Astrocyte (in vitro differentiated cells and primary cell): ENCODE results near the gene IL24. TPM values are rescaled to one million over a fixed set of nuclear protein-coding genes. Genes with fewer than 3 reads are reported as not detected.

Experiments used
- DNase-seq: peaks from one replicate; pipeline ENCODE4 v3.0.0-alpha.2; 2010; ENCODE audit warnings: low read depth
- FAIRE-seq: peaks from 2 replicates; lab custom pipeline; 2011; peaks lifted over from hg19 to GRCh38; lab: Jason Lieb, UNC
- H2AFZ ChIP-seq: 2 replicates; pipeline ENCODE4 v1.6.0; 2012; ENCODE audit warnings: low read depth, low read length, inconsistent platforms
- H3K27ac ChIP-seq: 2 replicates; pipeline ENCODE4 v1.5.1; 2011; ENCODE audit warnings: low read depth, low read length, inconsistent platforms
- H3K27me3 ChIP-seq: 2 replicates; pipeline ENCODE4 v1.6.0; 2011; ENCODE audit warnings: low read length, inconsistent platforms; ENCODE audit not compliant: insufficient read depth
- H3K36me3 ChIP-seq: 2 replicates; pipeline ENCODE4 v1.5.1; 2011; ENCODE audit warnings: low read length, inconsistent platforms; ENCODE audit not compliant: insufficient read depth
- H3K4me1 ChIP-seq: 2 replicates; pipeline ENCODE4 v1.5.1; 2011; ENCODE audit warnings: low read length, inconsistent platforms; ENCODE audit not compliant: insufficient read depth
- H3K4me2 ChIP-seq: 2 replicates; pipeline ENCODE4 v1.6.0; 2012; ENCODE audit warnings: low read length, inconsistent platforms
- H3K4me3 ChIP-seq: 2 replicates; pipeline ENCODE4 v1.5.1; 2011; ENCODE audit warnings: low read depth, mild to moderate bottlenecking, low read length, inconsistent platforms; ENCODE audit not compliant: insufficient read depth
- H3K79me2 ChIP-seq: 2 replicates; pipeline ENCODE4 v1.6.0; 2012; ENCODE audit warnings: mild to moderate bottlenecking, low read length, inconsistent platforms; ENCODE audit not compliant: insufficient read depth
- H3K9ac ChIP-seq: 2 replicates; pipeline ENCODE4 v1.6.0; 2012; ENCODE audit warnings: mild to moderate bottlenecking, low read length, inconsistent platforms
- H3K9me3 ChIP-seq: 2 replicates; pipeline ENCODE4 v1.5.1; 2012; ENCODE audit warnings: low read depth, mild to moderate bottlenecking, low read length, inconsistent platforms; ENCODE audit not compliant: insufficient read depth
- H4K20me1 ChIP-seq: 2 replicates; pipeline ENCODE4 v1.6.0; 2012; ENCODE audit warnings: low read length, inconsistent platforms; ENCODE audit not compliant: insufficient read depth
- H3K27ac Mint-ChIP-seq: one replicate; pipeline ENCODE4 v1.8.0; 2021; ENCODE audit warnings: mild to moderate bottlenecking, mixed read lengths; ENCODE audit not compliant: unreplicated experiment
- H3K27me3 Mint-ChIP-seq: one replicate; pipeline ENCODE4 v1.8.0; 2021; ENCODE audit warnings: low read depth, mixed read lengths; ENCODE audit not compliant: unreplicated experiment
- H3K36me3 Mint-ChIP-seq: one replicate; pipeline ENCODE4 v1.8.0; 2021; ENCODE audit warnings: low read depth, mixed read lengths; ENCODE audit not compliant: unreplicated experiment
- H3K4me1 Mint-ChIP-seq: one replicate; pipeline ENCODE4 v1.8.0; 2021; ENCODE audit warnings: low read depth, mixed read lengths; ENCODE audit not compliant: unreplicated experiment
- H3K4me3 Mint-ChIP-seq: one replicate; pipeline ENCODE4 v1.8.0; 2021; ENCODE audit warnings: mild to moderate bottlenecking, moderate library complexity, mixed read lengths; ENCODE audit not compliant: unreplicated experiment
- H3K9me3 Mint-ChIP-seq: one replicate; pipeline ENCODE4 v1.8.0; 2021; ENCODE audit warnings: mild to moderate bottlenecking, mixed read lengths; ENCODE audit not compliant: unreplicated experiment
- CTCF ChIP-seq: IDR thresholded peaks from 2 replicates; pipeline ENCODE4 v1.5.1; 2011; ENCODE audit warnings: low read depth, mild to moderate bottlenecking, inconsistent platforms, low read length, moderate library complexity; ENCODE audit not compliant: insufficient read depth
- EZH2 ChIP-seq: IDR thresholded peaks from 2 replicates; pipeline ENCODE4 v1.6.1; 2012; ENCODE audit warnings: mild to moderate bottlenecking, low read length, inconsistent platforms; ENCODE audit not compliant: insufficient read depth
- total RNA-seq: library from RNA; stranded (reverse); gene quantifications from 2 replicates; pipeline ENCODE4 v1.2.1, GENCODE V29; 2021

Gene IL24
- total RNA-seq, 1 donor from 2014 or later: not detected

GRCh38 chr1:206921772-206922265 lies 24.6 kb downstream of the IL24 start, which contains the start of gene FCMR:
Gene FCMR (minus strand): TSS chr1:206921941. CDS start chr1:206921854, 87 bp downstream.
- Histone ChIP-seq H2AFZ (no peak within 1 kb of the TSS), H3K27ac (no peak within 1 kb of the TSS), H3K27me3 (peaks cover 5% of the 10 kb centered on the region), H3K4me1 (no peaks in the 10 kb centered on the region), H3K9me3 (peaks cover 3% of the 10 kb centered on the region), H3K36me3 (no peaks in the 10 kb centered on the region), H3K79me2 (no peaks in the 10 kb centered on the region), H3K9ac (no peak within 1 kb of the TSS), H3K4me3 (no peak within 1 kb of the TSS), H3K4me2 (no peak within 1 kb of the TSS), H4K20me1 (no peaks in the 10 kb centered on the region)
- H3K27me3 Mint-ChIP-seq: peaks cover 26% of the 10 kb centered on the region
- DNase-seq (no peak), FAIRE-seq (no peak)
- no peak within 1 kb of the TSS for H3K27ac Mint-ChIP-seq
- H3K4me1 Mint-ChIP-seq: no peaks in the 10 kb centered on the region
- H3K9me3 Mint-ChIP-seq: peaks cover 2% of the 10 kb centered on the region
- H3K36me3 Mint-ChIP-seq: no peaks in the 10 kb centered on the region
- TF ChIP-seq EZH2 (no peak), CTCF (no peak)
- no peak within 1 kb of the TSS for H3K4me3 Mint-ChIP-seq

- Histone ChIP-seq H3K36me3 (no peaks in the 10 kb centered on the region), H4K20me1 (no peaks in the 10 kb centered on the region), H3K4me2 (no peak overlapping the region), H3K79me2 (no peaks in the 10 kb centered on the region), H3K4me3 (no peak overlapping the region), H2AFZ (no peak overlapping the region), H3K4me1 (no peaks in the 10 kb centered on the region), H3K27me3 (peaks cover 3% of the 10 kb centered on the region), H3K27ac (no peak overlapping the region), H3K9me3 (peaks cover 3% of the 10 kb centered on the region), H3K9ac (no peak overlapping the region)
- DNase-seq (no peak), FAIRE-seq (no peak)
- H3K27ac Mint-ChIP-seq: no peak overlapping the region
- H3K9me3 Mint-ChIP-seq: peaks cover 2% of the 10 kb centered on the region
- no peak for TF ChIP-seq CTCF
- TF ChIP-seq EZH2: no peak
- no peak overlapping the region for H3K4me3 Mint-ChIP-seq
- no peaks in the 10 kb centered on the region for H3K36me3 Mint-ChIP-seq
- peaks cover 20% of the 10 kb centered on the region for H3K27me3 Mint-ChIP-seq
- H3K4me1 Mint-ChIP-seq: no peaks in the 10 kb centered on the region
Observed at GRCh38 chr1:206922524-206922923, 25.3 kb downstream of the IL24 start.
